Measurements from ENCODE around the gene LPAR2.

DNA sequence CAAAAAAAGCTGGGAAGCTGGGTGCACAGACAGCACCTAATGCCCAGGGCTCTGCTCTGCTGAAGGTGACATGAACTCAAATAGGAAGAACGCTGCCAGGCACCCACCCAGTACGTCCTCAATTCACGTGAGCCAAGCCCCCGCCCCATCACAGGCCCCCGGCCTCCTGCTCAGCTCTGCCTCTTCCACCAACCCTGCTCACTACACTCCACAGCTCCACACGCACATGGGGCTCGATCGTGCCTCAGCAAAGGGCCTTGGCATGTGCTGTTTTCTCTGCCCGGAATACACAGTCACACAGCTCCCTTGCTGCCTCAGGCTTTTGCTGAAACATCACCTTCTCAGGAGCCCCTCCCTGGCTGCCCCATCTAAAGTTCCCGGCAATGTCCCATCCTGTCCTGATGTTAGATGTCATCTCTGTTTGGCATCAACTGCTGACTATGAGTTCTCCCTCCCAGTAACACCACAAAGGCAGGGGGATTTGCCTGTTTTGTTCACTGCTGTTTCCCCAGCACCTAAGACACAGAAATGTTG, 33.2 kb upstream of the LPAR2 start:
- TF ChIP-seq CTCF (conservative IDR thresholded peaks at IDR 0.05 in 1 of 2, IDR thresholded peaks at IDR 0.05 in 1 of 2; ENCODE audit: low read depth in 1 of 2, low read length in 2 of 2) (no peak), EZH2 (IDR thresholded peaks at IDR 0.05; ENCODE audit: low read length, missing control alignments) (no peak)
